ENCODE data around the gene NBEA.

Gene NBEA

GRCh38 chr13:35706721-35707120, 764.7 kb downstream of the NBEA start:
- Histone ChIP-seq H3K4me3 (ENCODE audit: insufficient read depth, low read depth, low read length, poor library complexity, severe bottlenecking) (no peak overlapping the region), H3K36me3 (ENCODE audit: control insufficient read depth, insufficient read depth, low read length) (no peaks in the 10 kb centered on the region), H3K27ac (ENCODE audit: insufficient read depth, low read length, poor library complexity, severe bottlenecking) (no peak overlapping the region), H3K4me1 (ENCODE audit: control insufficient read depth, insufficient read depth, low read length, poor library complexity, severe bottlenecking) (no peaks in the 10 kb centered on the region), H3K27me3 (replicated peaks; ENCODE audit: control insufficient read depth, insufficient read depth, low read length, poor library complexity, severe bottlenecking) (no peaks in the 10 kb centered on the region), H3K9me3 (ENCODE audit: control insufficient read depth, low read length) (no peaks in the 10 kb centered on the region)
- DNase-seq, result no peak

GRCh38 chr13:35711909-35712308, 769.8 kb downstream of the NBEA start:
- Histone ChIP-seq H3K4me3 (ENCODE audit: insufficient read depth, low read depth, low read length, poor library complexity, severe bottlenecking) (no peak overlapping the region), H3K9me3 (ENCODE audit: control insufficient read depth, low read length) (no peaks in the 10 kb centered on the region), H3K36me3 (ENCODE audit: control insufficient read depth, insufficient read depth, low read length) (no peaks in the 10 kb centered on the region), H3K4me1 (ENCODE audit: control insufficient read depth, insufficient read depth, low read length, poor library complexity, severe bottlenecking) (no peaks in the 10 kb centered on the region), H3K27ac (ENCODE audit: insufficient read depth, low read length, poor library complexity, severe bottlenecking) (no peak overlapping the region), H3K27me3 (replicated peaks; ENCODE audit: control insufficient read depth, insufficient read depth, low read length, poor library complexity, severe bottlenecking) (no peaks in the 10 kb centered on the region)
- DNase-seq, result no peak

- H3K9me3 ChIP-seq (ENCODE audit: control insufficient read depth, low read length), result no peaks in the 10 kb centered on the region
- DNase-seq, result no peak
- H3K4me1 ChIP-seq (ENCODE audit: control insufficient read depth, insufficient read depth, low read length, poor library complexity, severe bottlenecking), result no peaks in the 10 kb centered on the region
- no peaks in the 10 kb centered on the region for H3K36me3 ChIP-seq (ENCODE audit: control insufficient read depth, insufficient read depth, low read length)
- no peak overlapping the region for H3K4me3 ChIP-seq (ENCODE audit: insufficient read depth, low read depth, low read length, poor library complexity, severe bottlenecking)
- H3K27me3 ChIP-seq (replicated peaks; ENCODE audit: control insufficient read depth, insufficient read depth, low read length, poor library complexity, severe bottlenecking), result no peaks in the 10 kb centered on the region
- no peak overlapping the region for H3K27ac ChIP-seq (ENCODE audit: insufficient read depth, low read length, poor library complexity, severe bottlenecking)
These were observed 771.1 kb downstream of the NBEA start for GRCh38 chr13:35712907-35713761.

- Histone ChIP-seq H3K4me3 (ENCODE audit: insufficient read depth, low read depth, low read length, poor library complexity, severe bottlenecking) (no peak overlapping the region), H3K27ac (ENCODE audit: insufficient read depth, low read length, poor library complexity, severe bottlenecking) (no peak overlapping the region)
- no peak for DNase-seq
These were observed 772.1 kb downstream of the NBEA start for GRCh38 chr13:35714121-35714520.

GRCh38 chr13:35714588-35715377, 772.7 kb downstream of the NBEA start:
- H3K9me3 ChIP-seq (ENCODE audit: control insufficient read depth, low read length), result no peaks in the 10 kb centered on the region
- H3K4me1 ChIP-seq (ENCODE audit: control insufficient read depth, insufficient read depth, low read length, poor library complexity, severe bottlenecking), result no peaks in the 10 kb centered on the region
- no peak for DNase-seq
- no peaks in the 10 kb centered on the region for H3K27me3 ChIP-seq (replicated peaks; ENCODE audit: control insufficient read depth, insufficient read depth, low read length, poor library complexity, severe bottlenecking)
- H3K36me3 ChIP-seq (ENCODE audit: control insufficient read depth, insufficient read depth, low read length), result no peaks in the 10 kb centered on the region
- H3K27ac ChIP-seq (ENCODE audit: insufficient read depth, low read length, poor library complexity, severe bottlenecking), result no peak overlapping the region
- H3K4me3 ChIP-seq (ENCODE audit: insufficient read depth, low read depth, low read length, poor library complexity, severe bottlenecking), result no peak overlapping the region

More at GRCh38 chr13:35714121-35714520, 772.1 kb downstream of the NBEA start:
- no peaks in the 10 kb centered on the region for H3K27me3 ChIP-seq (replicated peaks; ENCODE audit: control insufficient read depth, insufficient read depth, low read length, poor library complexity, severe bottlenecking)
- H3K9me3 ChIP-seq (ENCODE audit: control insufficient read depth, low read length), result no peaks in the 10 kb centered on the region
- no peaks in the 10 kb centered on the region for H3K36me3 ChIP-seq (ENCODE audit: control insufficient read depth, insufficient read depth, low read length)
- H3K4me1 ChIP-seq (ENCODE audit: control insufficient read depth, insufficient read depth, low read length, poor library complexity, severe bottlenecking), result no peaks in the 10 kb centered on the region

- Histone ChIP-seq H3K27ac (ENCODE audit: insufficient read depth, low read length, poor library complexity, severe bottlenecking) (no peak overlapping the region), H3K36me3 (ENCODE audit: control insufficient read depth, insufficient read depth, low read length) (no peaks in the 10 kb centered on the region), H3K4me3 (ENCODE audit: insufficient read depth, low read depth, low read length, poor library complexity, severe bottlenecking) (no peak overlapping the region), H3K4me1 (ENCODE audit: control insufficient read depth, insufficient read depth, low read length, poor library complexity, severe bottlenecking) (no peaks in the 10 kb centered on the region), H3K9me3 (ENCODE audit: control insufficient read depth, low read length) (no peaks in the 10 kb centered on the region), H3K27me3 (replicated peaks; ENCODE audit: control insufficient read depth, insufficient read depth, low read length, poor library complexity, severe bottlenecking) (no peaks in the 10 kb centered on the region)
- DNase-seq, result no peak
These were observed 774.1 kb downstream of the NBEA start for GRCh38 chr13:35716186-35716585.

GRCh38 chr13:35716729-35717128, 774.7 kb downstream of the NBEA start:
- H3K4me3 ChIP-seq (ENCODE audit: insufficient read depth, low read depth, low read length, poor library complexity, severe bottlenecking), result no peak overlapping the region
- H3K27me3 ChIP-seq (replicated peaks; ENCODE audit: control insufficient read depth, insufficient read depth, low read length, poor library complexity, severe bottlenecking), result no peaks in the 10 kb centered on the region
- H3K27ac ChIP-seq (ENCODE audit: insufficient read depth, low read length, poor library complexity, severe bottlenecking), result no peak overlapping the region
- no peaks in the 10 kb centered on the region for H3K4me1 ChIP-seq (ENCODE audit: control insufficient read depth, insufficient read depth, low read length, poor library complexity, severe bottlenecking)
- H3K36me3 ChIP-seq (ENCODE audit: control insufficient read depth, insufficient read depth, low read length), result no peaks in the 10 kb centered on the region
- DNase-seq, result no peak
- no peaks in the 10 kb centered on the region for H3K9me3 ChIP-seq (ENCODE audit: control insufficient read depth, low read length)

- H3K36me3 ChIP-seq (ENCODE audit: control insufficient read depth, insufficient read depth, low read length), result no peaks in the 10 kb centered on the region
- H3K4me3 ChIP-seq (ENCODE audit: insufficient read depth, low read depth, low read length, poor library complexity, severe bottlenecking), result no peak overlapping the region
- H3K4me1 ChIP-seq (ENCODE audit: control insufficient read depth, insufficient read depth, low read length, poor library complexity, severe bottlenecking), result no peaks in the 10 kb centered on the region
- no peaks in the 10 kb centered on the region for H3K9me3 ChIP-seq (ENCODE audit: control insufficient read depth, low read length)
- DNase-seq, result no peak
- H3K27me3 ChIP-seq (replicated peaks; ENCODE audit: control insufficient read depth, insufficient read depth, low read length, poor library complexity, severe bottlenecking), result no peaks in the 10 kb centered on the region
- no peak overlapping the region for H3K27ac ChIP-seq (ENCODE audit: insufficient read depth, low read length, poor library complexity, severe bottlenecking)
These were observed 776.0 kb downstream of the NBEA start for GRCh38 chr13:35718084-35718483.

- Histone ChIP-seq H3K4me3 (ENCODE audit: insufficient read depth, low read depth, low read length, poor library complexity, severe bottlenecking) (no peak overlapping the region), H3K36me3 (ENCODE audit: control insufficient read depth, insufficient read depth, low read length) (no peaks in the 10 kb centered on the region), H3K27ac (ENCODE audit: insufficient read depth, low read length, poor library complexity, severe bottlenecking) (no peak overlapping the region), H3K27me3 (replicated peaks; ENCODE audit: control insufficient read depth, insufficient read depth, low read length, poor library complexity, severe bottlenecking) (no peaks in the 10 kb centered on the region), H3K9me3 (ENCODE audit: control insufficient read depth, low read length) (no peaks in the 10 kb centered on the region), H3K4me1 (ENCODE audit: control insufficient read depth, insufficient read depth, low read length, poor library complexity, severe bottlenecking) (no peaks in the 10 kb centered on the region)
- no peak for DNase-seq
These were observed 778.2 kb downstream of the NBEA start for GRCh38 chr13:35720290-35720689.
